Amniotic epithelial cell (primary cell): ENCODE data around the gene CASTOR1.
A peak's percentile ranks its signal among the peaks of the same experiment; 100 is the strongest.

ENCODE experiments used
- DNase-seq: peaks from one replicate; pipeline ENCODE4 v3.0.0-alpha.2; 2010; ENCODE audit warnings: low read depth

The CASTOR1 gene

DNA sequence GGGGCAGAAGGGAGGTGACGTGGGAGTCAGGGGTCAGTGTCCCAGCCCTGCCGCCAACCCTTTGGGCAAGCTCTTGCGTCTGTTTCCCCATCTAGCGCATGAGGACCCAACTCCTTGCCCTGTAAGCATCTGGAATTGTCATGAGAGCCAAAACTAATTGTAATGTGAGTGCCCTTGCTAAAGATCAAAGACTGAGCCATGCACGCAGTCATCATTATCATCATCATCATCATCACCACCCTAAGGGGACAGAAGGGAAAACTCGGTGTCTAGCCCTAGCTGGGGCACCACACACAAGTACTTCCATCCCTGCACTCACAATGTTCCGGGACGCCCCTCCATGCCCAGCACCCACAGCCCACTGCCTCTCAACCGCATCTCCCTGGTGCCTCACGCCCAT, 45.2 kb downstream of the CASTOR1 start:
- DNase-seq = no peak

DNA sequence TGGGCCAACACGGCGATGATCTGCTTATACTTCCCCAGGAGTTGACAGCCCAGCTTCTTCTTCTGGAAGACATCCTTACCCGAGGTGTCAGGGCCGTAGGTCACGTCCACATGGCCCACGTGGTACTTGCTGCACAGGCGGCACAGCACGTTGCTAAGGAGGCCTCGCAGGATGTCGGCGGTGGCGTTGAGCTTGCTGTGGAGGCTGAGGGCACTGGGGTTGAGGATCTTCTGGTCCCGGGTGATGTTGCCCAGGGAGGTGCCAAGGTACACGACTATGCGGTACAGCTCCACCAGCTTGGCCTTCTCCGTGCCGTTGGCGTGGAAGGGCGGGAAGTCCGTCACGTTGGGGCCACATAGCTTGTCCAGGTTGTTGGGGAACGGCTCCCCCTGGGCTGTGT, 45.6 kb downstream of the CASTOR1 start:
- no peak for DNase-seq

DNA sequence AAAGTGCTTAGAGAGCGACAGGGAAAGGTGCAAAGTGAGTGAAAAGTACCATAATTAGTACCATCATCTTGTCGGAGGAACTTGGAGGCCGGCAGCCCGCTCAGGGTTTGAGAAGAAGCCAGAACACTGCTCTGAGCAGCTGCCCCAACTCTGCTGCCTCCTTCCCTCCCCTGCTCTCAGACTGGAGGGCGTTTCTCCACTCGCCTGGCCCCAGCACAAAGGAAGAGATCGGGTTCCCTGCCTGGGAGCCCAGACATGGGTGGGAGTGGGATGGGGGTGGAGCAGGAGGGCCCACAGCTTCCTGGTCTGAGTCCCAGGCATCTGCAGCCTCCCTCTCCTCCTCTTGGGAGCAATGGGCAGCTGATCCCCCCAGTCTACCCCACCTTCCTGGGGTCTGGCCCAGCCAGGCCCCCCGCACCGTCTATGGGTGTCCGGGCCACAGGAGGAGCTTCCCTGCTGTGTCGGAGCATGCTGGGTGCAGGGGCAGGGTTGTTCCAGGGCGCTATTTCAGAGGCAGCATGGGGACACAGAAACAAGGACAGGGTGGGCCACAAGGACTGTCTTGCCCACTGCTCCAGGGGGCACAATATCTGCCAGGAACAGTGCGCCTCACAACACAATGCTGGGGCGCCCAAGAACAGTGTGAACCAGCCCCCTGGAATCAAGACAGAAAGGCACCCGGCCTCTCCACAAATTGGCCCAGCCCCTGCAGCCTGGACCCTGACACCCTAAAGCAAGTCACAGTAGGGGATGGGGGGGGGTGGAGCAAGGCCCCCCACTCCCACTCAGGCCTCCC, 47.5 kb downstream of the CASTOR1 start:
- DNase-seq = no peak

DNA sequence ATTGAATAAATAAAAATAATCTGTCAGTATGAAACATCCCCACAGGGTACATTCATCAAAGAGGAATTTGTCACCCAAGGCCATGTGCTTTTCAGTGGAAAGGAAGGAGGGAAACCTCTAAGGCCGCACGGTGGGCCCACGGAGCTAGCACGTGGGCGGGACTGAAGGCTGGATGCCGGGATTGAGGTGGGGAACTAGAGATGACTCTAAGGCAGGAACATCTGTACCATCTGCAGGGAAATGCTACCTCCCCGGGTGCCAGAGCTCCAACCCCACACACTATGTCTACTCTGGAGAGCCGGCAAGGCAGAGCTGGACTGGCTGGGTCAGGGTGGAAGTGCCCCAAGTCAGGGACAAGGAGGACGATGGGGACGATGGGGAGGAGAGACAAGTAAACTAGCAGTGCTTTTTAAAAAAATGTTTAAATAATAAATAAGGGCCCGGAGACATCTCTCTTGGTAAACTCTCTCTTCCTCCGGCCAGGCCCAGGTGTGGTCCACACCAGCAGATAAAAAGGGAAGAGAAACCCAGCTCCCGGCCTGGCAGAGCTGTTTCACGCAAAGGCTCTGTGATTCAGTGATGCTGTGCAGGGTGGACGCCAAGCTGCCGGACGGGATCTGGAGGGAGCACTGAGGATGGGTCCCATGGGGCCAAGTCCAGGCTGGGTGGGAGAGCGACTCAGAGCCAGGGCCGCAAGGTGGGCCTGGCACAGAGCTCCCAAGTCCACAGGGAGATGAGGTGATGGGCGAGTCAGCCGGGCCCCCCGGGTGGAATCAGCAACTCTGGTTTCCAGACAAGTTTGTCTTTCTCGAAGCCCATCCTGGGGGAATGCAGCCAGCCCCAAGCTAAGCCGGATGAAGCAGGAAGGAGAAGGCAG, 48.5 kb downstream of the CASTOR1 start:
- DNase-seq = no peak

DNA sequence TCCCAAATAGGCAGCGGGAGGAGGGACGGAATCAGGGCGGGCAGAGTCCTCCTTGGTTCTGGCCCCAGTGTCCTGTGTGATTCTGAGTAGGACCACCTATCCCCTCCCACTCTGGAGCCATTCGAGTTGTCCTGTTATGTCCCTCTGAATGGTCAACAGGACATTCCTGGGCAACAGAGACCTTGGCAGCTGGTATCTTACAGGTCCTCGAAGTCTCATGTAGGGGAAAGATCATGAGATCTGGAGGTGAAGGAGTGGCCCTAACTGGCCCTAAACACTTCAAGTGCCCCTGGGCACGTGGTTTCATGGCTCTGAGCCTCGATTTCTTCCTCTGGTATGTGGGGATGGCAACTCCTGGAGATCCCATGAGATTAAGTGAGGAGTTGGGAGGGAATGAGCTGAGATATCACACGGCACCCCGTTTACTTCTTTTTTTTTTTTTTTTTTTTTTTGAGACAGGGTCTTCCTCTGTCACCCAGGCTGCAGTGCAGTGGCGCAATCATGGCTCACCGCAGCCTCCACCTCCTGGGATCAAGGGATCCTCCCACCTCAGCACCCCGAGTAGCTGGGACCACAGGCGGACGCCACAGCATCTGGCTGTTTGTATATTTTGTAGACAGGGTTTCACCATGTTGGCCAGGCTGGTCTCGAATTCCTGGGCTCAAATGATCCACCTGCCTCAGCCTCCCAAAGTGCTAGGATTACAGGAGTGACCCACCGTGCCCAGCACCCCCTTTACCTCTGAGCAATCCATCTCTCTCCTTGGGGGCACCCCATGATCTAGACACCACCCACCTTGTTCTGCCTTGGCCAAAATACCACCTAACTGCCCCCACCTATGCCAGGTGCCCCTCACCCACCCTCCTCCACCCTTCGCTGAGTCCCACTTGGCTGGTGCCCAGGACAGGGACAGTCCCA, 49.6 kb downstream of the CASTOR1 start:
- DNase-seq = no peak

DNA sequence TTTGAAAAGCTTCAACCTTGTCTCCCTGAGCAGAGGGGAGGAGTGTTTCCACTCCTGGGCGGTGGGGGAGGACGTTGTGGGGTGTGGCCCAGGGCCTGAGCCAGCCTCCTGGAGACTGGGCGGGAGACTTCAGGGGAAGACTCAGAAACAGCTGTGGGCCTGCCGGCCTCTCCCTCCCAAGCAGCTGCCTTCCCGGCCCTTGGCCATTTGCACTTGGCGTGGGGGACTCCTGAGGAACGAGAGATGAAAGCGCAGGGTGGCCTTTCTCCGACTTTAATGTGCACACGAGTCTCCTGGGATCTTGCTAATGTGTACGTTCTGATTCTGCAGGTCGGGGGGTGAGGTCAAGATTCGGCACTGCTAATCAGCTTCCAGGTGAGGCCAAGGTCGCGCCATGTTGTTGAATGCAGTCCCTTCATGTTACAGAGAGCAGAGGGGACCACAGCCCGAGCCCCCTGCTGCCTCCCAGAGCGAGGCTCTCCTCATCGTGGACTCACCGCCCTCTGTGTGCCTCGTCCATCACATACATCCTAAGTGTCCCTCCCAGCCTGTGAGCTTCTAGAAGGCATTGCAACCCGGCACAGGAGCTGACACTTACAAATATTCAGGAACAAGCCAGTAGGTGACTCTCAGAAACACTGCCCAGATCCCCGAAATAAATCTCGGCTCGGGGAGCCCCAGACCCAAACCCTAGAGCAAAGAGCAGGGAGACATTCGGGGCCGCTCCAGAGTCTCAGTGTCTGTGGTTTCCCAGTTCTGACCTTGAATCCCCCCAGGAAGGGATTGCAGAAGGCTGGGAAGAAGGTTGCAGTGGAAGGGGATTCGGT, 50.4 kb downstream of the CASTOR1 start:
- peak; percentile 89 for DNase-seq

DNA sequence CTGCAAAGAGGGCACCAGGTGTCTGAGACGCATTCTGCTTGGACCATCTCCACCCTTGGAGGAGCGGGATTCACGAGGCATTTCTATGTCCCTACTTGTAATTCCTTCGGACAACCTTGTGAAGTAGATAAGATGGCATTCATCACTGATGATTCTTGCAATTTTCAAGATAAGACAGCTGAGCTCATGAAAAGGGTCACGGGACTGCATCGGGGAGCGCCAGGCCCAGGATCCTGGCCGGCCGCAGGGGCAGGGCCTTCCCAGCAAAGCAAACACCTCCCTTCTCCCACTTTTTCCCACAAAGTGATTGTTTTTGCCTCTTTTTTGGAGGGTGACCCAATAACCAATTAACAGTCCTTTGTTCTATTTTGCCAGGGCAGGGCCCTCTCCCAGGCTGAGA, 51.2 kb downstream of the CASTOR1 start:
- DNase-seq = peak; percentile 93

DNA sequence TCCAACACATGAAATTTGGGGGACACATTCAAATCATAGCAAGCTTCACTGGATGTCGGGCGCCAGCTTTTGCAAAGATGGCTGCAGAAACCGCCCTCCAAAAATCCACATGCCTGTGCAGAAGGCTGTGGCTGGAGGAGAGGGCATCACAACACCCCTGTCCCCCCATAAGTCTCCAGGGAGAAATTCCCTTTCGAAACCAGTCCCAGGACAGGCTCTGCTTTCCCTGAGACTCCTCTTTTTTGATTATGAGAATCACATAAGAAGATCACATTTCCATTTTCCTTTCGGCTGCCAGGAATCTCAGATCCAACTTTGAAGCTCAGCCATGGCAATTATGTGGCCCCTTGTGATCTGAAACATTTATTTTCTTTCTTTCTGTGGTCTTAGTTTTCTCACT, 52.4 kb downstream of the CASTOR1 start:
- no peak for DNase-seq

DNA sequence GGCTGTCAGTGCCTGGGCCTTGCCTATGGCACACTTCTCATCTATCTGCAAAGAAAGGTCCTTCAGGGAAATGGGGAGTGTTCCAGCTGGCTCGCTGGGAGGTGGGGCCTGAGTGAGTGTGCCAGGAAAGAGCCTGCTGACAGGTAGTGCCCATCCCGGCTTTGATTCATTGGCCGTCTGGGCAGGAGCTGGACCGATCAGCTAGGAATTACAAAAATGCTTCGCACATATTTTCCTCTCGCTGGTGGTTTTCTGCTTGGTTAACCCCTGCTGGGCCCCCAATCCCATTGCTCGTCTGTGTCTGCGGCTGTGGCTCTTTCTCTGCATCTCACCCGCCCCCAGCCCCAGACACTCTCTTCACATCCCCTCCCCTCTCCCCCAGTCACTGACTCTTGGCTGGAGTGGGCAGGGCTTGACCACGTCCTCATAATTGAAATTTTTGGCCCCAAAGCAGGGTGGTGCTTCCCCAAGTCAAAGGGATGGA, 53.6 kb downstream of the CASTOR1 start:
- peak; percentile 95 for DNase-seq
